ENCODE measurements around the gene ELAVL4.

DNA sequence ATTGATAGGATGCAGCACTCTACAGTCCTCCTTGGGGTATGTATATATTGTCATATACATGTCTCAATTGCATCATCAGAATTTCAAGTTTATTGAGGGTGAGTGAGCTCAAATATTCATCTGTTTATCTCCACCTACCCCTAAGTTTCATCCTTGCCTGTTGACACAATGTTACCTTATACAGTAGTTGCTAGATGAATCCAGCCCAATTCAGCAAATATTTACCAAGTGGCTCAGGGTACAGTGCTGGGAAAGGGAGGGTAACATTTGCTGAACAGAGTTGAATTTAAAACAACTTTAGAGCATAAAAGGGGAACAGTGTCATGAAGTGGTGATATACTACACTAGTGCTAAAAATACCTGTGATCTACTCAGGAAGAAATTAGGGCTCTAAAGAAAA is 14.4 kb downstream of the ELAVL4 start:
- TF ChIP-seq POLR2AphosphoS5 (IDR thresholded peaks at IDR 0.05) = no peak
- TF ChIP-seq, protein P1, sequence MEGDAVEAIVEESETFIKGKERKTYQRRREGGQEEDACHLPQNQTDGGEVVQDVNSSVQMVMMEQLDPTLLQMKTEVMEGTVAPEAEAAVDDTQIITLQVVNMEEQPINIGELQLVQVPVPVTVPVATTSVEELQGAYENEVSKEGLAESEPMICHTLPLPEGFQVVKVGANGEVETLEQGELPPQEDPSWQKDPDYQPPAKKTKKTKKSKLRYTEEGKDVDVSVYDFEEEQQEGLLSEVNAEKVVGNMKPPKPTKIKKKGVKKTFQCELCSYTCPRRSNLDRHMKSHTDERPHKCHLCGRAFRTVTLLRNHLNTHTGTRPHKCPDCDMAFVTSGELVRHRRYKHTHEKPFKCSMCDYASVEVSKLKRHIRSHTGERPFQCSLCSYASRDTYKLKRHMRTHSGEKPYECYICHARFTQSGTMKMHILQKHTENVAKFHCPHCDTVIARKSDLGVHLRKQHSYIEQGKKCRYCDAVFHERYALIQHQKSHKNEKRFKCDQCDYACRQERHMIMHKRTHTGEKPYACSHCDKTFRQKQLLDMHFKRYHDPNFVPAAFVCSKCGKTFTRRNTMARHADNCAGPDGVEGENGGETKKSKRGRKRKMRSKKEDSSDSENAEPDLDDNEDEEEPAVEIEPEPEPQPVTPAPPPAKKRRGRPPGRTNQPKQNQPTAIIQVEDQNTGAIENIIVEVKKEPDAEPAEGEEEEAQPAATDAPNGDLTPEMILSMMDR (IDR thresholded peaks at IDR 0.05; ENCODE audit: poor library complexity, severe bottlenecking) = no peak
